ENCODE data around the gene PLEKHM3. TPM values are rescaled to one million over a fixed set of nuclear protein-coding genes. Genes with fewer than 3 reads are reported as not detected.

The PLEKHM3 gene
- total and polyA plus RNA-seq, 2 of the 13 experiments (the other 11 are each of a cell fraction or from before 2014, with no cell fraction given) = 4.5 to 4.7 TPM

GRCh38 chr2:207796585-207797350 lies 228.6 kb downstream of the PLEKHM3 start (continued):
- TF ChIP-seq IKZF1 (IDR thresholded peaks at IDR 0.05) (no peak), MXD3 (CRISPR knock-in tag; IDR thresholded peaks at IDR 0.05) (0 out of 2 replicates have a peak, but pooled peaks have one; percentile 14), ELF3 (CRISPR knock-in tag; IDR thresholded peaks at IDR 0.05) (peak; percentile 52; the same call in 1 of the 2 replicates), KIAA2018 (CRISPR knock-in tag; IDR thresholded peaks at IDR 0.05; ENCODE audit: borderline replicate concordance) (no peak), BORCS8-MEF2B (CRISPR knock-in tag; IDR thresholded peaks at IDR 0.05) (peak; percentile 64; the same call in 1 of the 2 replicates), ZNF580 (CRISPR knock-in tag; IDR thresholded peaks at IDR 0.05; ENCODE audit: borderline replicate concordance, low read depth) (0 out of 2 replicates have a peak, but pooled peaks have one; percentile 38), ZNF772 (CRISPR knock-in tag; IDR thresholded peaks at IDR 0.05) (peak; percentile 76), GATAD2A (CRISPR knock-in tag; IDR thresholded peaks at IDR 0.05) (peak; percentile 74), ETS1 (CRISPR knock-in tag; IDR thresholded peaks at IDR 0.05) (no peak), TEAD3 (CRISPR knock-in tag; optimal IDR thresholded peaks at IDR 0.05; ENCODE audit: borderline replicate concordance) (peak; percentile 76), ZNF678 (CRISPR knock-in tag; IDR thresholded peaks at IDR 0.05) (peak; percentile 47; the same call in 1 of the 2 replicates), ZNF878 (CRISPR knock-in tag; IDR thresholded peaks at IDR 0.05) (no peak), ZNF441 (CRISPR knock-in tag; IDR thresholded peaks at IDR 0.05; ENCODE audit: borderline replicate concordance) (0 out of 2 replicates have a peak, but pooled peaks have one; percentile 44), ZMYM4 (CRISPR knock-in tag; IDR thresholded peaks at IDR 0.05) (peak; percentile 61), ZSCAN31 (CRISPR knock-in tag; IDR thresholded peaks at IDR 0.05; ENCODE audit: low read depth) (peak; percentile 76; the same call in 1 of the 2 replicates), ZNF224 (CRISPR knock-in tag; IDR thresholded peaks at IDR 0.05) (0 out of 2 replicates have a peak, but pooled peaks have one; percentile 12), CTCF (CRISPR knock-in tag; IDR thresholded peaks at IDR 0.05) (peak; percentile 62), MYC (CRISPR knock-in tag; IDR thresholded peaks at IDR 0.05; ENCODE audit: borderline replicate concordance) (peak; percentile 43; the same call in 1 of the 2 replicates)

All from HepG2 (cell line).